Activated CD8-positive, alpha-beta memory T cell treated with anti-CD3 and anti-CD28 coated beads for 48 hours (primary cell): ENCODE data around the gene SPRYD3.
A peak's percentile ranks its signal among the peaks of the same experiment; 100 is the strongest.
"Not testable (repeated sequence)": the region's sequence is repeated elsewhere in the genome, so short reads cannot be mapped to it uniquely, and the experiment has no call there.

ENCODE experiments used
- DNase-seq, 3 experiments: peaks; one replicate each; pipeline ENCODE4 v3.0.0-alpha.2; 2020; ENCODE audit warnings: low read depth in 2 of 3, low spot score in 2 of 3

The SPRYD3 gene

GRCh38 chr12:53101931-53102781 is 23.0 kb upstream of the SPRYD3 start:
- no peak for DNase-seq

DNA sequence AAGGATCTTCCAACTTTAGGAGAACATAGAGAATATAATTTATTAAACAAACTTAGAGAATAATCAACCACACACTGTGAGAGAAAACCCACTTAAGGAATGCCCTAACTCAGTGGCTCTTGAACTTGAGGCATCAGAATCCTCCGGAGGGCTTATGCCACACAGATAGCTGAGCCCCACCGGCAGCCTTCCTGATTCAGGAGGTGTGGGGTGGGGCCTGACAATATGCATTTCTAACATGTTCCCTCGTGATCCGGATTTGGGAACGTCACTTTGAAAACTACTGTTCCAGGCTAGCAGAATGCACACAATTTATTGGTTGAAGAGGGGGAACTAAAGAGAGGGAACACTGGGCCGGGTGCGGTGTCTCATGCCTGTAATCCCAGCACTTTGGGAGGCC is 22.1 kb upstream of the SPRYD3 start:
- DNase-seq, result no peak

GRCh38 chr12:53100466-53101151 is 21.4 kb upstream of the SPRYD3 start:
- DNase-seq, result no peak

- DNase-seq, result peak; percentile 74 to 97 (median 93)
These were observed 20.1 kb upstream of the SPRYD3 start for GRCh38 chr12:53099071-53099882.

DNA sequence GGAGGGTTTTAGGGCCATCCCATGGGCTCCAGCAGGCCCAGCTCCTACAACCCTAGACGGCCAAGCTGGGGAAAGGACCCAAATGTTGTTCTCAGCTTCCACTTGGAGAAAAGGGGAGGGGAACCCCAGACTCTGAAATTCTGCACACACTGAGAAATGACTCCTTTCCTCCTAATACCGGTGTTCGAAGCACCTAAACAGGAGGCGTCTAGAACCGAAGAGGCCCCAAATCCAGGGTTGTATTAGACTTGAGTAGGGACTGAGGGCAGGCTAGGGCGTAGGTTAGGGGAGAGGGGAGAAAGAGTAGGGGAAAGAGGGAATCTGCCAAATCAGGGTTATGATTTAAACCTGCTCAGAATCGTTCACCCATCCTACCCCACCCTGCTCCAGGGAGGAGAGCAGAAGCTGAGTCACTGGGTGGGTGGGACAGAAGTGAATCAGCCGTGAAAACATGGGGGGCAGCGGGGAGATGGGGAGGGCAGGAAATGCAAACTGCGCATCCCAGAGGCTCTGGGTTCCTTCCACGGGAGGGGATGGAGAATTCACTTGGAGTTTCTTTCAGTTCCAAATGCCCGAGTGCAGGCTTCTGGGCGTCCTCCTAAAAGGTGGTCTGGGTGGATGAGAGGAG is 19.3 kb upstream of the SPRYD3 start:
- peak in 1 of 3 experiments; percentile 21 for DNase-seq

DNA sequence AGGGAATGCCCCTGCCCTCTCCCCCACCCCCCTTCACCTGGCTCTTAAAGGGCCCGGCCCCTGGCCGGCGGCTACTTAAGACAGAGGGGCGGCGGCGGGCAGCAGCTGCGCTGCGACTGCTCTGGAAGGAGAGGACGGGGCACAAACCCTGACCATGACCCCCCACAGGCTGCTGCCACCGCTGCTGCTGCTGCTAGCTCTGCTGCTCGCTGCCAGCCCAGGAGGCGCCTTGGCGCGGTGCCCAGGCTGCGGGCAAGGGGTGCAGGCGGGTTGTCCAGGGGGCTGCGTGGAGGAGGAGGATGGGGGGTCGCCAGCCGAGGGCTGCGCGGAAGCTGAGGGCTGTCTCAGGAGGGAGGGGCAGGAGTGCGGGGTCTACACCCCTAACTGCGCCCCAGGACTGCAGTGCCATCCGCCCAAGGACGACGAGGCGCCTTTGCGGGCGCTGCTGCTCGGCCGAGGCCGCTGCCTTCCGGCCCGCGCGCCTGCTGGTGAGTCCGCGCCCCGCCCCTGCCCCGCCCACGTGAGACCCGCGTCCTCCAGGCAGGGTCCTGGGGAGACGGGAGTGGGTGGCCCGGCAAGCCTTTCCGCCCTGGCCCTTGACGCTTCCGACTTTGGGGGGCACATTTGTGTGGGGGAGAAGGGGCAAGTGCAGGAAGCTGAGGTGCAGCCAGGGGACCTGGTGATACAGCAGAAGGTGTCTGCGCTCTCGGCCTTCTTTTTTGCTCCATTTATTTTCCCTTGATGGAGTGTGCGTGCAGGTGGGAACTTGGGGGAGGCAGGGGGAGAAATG is 18.6 kb upstream of the SPRYD3 start, which contains the start of gene IGFBP6:
IGFBP6 (plus strand) TSS at position 104 of the 790 bp plus-strand sequence; CDS start at position 155, 51 bp downstream.
- DNase-seq, result peak in 2 of 3 experiments; percentile 38 to 45

DNA sequence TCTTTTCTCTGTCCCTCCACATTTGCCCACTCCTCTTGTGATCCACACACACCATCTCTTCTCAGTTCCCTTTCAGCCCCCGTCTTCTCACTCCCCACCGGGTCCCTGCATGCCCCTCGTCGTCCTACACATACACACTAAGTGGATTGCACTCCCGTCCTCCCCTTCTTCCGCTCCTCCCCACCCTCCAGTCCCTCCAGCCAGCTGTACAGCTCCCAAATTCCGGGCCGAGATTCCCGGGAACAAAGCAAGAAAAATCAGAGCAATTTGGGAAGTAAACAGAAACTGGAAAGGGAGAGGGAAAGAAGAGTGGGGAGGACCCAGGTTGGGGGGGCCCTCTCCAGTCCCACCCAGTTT is 18.0 kb upstream of the SPRYD3 start:
- DNase-seq, result no peak

DNA sequence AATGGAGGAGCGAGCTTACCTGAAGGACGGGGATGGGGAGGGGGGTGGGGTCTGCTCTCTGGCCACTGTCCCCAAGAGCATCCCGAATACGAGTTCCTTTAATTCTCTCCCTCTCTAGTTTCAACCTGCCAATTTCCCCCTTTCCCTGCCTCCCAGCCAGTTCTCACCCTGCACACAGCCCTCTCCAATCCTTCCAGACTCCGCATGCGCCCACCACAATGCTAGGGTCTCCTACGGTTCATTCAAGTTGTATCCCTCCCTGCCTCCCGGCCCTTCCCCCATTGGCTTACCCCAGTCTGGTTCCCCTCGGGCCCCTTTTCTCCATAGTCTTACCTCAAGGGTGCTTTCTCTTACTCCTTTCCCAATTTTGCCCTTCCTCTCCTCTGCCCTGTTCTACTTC is 17.6 kb upstream of the SPRYD3 start:
- no peak for DNase-seq

DNA sequence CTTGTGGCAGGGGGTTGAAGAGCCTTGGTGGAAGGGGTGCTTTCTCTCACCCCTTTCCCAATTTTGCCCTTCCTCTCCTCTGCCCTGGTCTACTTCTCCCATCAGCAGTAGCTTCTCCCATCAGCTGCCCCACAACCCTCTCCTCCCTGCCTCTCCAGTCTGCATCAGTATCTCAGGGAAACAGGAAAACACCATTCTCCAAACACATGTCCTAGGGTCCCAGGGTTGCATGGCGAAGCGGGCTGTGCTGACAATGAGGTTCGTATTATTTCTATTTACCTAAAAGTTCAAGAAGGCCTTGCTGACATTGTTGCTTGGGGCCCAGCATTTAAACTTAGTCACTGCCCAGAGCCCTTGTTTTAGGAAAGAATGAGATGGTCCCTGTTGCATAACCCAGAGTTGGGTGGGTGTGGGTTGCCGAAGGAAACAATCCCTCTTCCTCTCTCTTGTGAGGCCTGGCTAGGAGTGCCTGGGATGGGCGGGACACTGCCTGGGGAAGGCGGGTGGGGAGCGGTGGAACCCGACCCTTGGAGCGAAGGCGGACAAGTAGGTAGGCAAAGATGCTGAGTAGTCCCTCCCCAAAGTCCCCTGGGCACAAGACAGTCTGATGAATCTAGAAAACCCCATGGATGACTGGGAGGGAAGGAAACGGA is 17.0 kb upstream of the SPRYD3 start:
- DNase-seq, result no peak

DNA sequence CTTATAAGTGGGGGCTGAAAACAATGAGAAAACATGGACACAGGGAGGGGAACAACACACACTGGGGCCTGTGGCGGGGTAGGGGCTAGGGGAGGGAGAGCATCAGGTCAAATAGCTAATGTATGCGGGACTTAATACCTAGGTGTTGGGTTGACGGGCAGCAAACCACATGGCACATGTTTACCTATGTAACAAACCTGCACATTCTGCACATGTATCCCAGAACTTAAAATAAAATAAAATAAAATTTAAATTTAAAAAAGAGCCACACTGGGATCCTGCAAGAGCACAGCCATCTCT is 16.4 kb upstream of the SPRYD3 start:
- not testable (repeated sequence) for DNase-seq

DNA sequence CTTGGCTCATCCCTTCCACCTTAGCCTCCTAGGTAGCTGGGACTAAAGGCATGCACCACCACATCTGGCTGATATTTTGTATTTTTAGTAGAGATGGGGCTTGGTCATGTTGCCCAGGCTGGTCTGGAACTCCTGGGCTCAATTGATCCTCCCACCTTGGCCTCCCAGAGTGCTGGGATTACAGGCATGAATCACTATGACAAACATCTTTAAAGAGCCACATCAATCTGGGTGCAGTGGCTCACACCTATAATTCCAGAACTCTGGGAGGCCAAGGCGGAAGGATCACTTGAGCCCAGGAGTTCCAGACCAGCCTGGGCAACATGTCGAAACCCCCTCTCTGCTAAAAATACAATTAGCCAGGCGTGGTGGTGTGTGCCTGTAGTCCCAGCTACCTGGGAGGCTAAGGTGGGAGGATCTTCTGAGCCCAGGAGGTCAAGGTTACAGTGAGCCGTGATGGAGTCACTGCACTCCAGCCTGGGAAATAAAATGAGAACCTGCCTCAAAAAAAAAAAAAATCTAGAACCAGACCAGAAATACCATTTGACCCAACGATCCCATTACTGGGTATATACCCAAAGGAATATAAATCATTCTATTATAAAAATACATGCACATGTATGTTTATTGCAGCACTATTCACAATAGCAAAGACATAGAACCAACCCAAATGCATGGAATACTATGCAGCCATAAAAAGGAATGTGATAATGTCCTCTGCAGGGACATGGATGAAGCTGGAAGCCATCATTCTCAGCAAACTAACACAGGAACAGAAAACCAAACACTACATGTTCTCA is 15.8 kb upstream of the SPRYD3 start:
- DNase-seq, result not testable (repeated sequence)

DNA sequence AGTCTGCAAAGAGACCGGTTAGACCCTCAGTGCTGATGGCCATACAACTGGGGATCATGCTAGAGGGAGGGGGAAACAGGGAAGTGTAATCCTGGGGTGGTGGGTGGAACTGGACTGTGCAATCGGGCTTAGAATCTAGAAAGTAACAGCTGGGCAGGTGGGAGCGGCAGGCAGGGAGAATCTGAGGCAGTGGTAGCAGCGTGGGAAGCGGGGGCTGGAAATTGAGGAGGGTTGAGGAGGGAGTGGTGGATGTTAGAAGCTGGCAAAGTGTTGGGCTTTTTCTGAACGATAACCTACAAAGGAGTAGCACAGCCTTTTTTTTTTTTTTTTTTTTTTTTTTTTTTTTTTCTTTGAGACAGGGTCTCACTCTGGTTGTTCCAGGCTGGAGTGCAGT is 15.2 kb upstream of the SPRYD3 start:
- no peak for DNase-seq

GRCh38 chr12:53093777-53094393 is 14.7 kb upstream of the SPRYD3 start:
- DNase-seq, result no peak

DNA sequence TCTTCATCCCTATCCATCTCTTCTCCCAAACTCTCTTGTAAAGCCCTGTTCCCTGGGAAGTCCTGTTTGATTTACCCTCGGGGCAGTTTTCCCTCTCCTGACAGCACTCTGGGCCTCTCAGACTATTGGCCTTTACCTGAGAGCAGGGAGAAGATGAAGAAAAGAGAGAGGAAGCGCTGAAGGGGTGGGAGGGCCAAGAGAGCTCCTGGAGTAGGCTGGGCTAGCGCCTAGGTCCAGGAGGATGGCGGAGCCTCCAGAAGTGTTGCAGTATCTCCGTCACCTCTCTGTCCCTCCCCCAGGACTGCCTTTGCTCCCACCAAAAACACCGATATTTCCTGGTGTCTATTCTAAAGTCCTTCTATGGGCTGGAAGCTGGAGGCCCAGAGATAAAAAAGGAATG is 12.6 kb upstream of the SPRYD3 start:
- no peak for DNase-seq

DNA sequence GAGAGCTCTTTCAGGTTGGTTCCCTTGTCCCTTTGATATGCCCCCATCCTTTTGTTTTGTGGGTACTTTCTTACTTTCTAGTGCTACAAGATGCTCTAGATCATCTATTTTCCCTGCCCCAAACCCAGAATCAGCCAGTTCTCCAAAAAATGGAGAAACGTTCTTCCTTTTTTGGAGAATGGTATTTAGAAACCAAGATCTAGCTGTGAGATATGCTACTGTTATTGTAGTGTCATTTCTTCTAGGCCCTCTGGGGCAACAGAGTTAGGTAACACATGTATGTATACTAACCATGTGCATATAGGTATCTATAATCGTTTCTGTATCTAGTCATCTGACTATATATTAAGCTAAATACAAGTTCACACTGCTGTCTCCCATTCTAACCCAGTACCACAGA is 11.4 kb upstream of the SPRYD3 start:
- DNase-seq, result no peak

- DNase-seq, result no peak
These were observed 10.9 kb upstream of the SPRYD3 start for GRCh38 chr12:53090105-53090504.

DNA sequence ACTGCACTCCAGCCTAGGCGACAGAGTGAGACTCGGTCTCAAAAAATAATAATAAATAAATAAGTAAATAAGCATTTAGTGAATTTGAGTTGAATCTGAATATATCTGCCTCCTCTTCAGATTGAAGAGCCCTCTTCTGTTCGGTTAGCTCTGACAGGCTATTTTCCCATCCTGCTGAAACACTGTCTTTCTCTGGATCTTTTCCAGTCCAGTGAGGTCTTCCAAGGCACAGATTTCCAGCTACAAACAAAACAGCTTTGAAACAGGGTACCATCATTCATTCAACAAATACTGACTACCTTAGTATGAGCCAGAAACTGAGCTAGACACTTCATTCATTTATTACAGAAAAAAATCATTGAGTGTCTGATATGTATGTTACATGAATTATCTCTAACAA is 7.2 kb upstream of the SPRYD3 start:
- DNase-seq, result no peak

DNA sequence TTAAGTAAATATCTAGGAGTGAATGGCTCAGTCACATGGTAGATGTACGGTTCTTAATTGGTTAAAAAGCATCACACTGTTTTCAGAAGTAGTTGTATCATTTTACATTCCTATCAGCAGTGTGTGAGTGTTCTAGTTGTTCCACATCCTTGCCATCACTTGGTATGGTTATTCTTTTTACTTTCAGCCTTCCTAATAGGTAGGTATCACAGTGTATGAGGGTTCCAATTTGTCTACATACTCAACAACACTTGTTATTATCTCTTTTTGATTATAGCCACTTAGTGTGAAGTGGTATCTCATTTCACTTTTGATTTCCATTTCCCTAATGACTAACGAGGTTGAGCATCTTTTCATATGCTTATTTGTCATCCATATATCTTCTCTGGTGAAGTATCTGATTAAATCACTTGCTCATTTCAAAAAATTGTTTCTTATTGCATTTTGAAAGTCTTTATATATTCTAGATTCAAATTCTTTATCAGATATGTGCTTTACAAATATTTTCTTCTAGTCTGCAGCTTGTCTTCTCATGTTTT is 3.5 kb upstream of the SPRYD3 start:
- DNase-seq, result no peak
